ENCODE results near the gene MTERF1. TPM values are rescaled to one million over a fixed set of nuclear protein-coding genes. Genes with fewer than 3 reads are reported as not detected.

Gene MTERF1
- total and polyA plus RNA-seq, 2 of the 13 experiments (the other 11 are each of a cell fraction or from before 2014, with no cell fraction given), result 5.5 to 19.3 TPM

- TF ChIP-seq ZNF407 (CRISPR knock-in tag; IDR thresholded peaks at IDR 0.05; ENCODE audit: not compliant biosample characterization) (no peak), YY1 (IDR thresholded peaks at IDR 0.05; ENCODE audit: insufficient read depth, insufficient replicate concordance, low read depth, low read length) (peak; percentile 82), TFE3 (CRISPR knock-in tag; IDR thresholded peaks at IDR 0.05) (no peak), SPEN (CRISPR knock-in tag; IDR thresholded peaks at IDR 0.05; ENCODE audit: low read depth) (peak; percentile 98), ZNF292 (CRISPR knock-in tag; IDR thresholded peaks at IDR 0.05; ENCODE audit: borderline replicate concordance, low read depth) (peak; percentile 66; the same call in 1 of the 2 replicates), ZNF678 (CRISPR knock-in tag; IDR thresholded peaks at IDR 0.05) (no peak), TEAD3 (CRISPR knock-in tag; optimal IDR thresholded peaks at IDR 0.05; ENCODE audit: borderline replicate concordance) (peak; percentile 70), UBTF (CRISPR knock-in tag; IDR thresholded peaks at IDR 0.05) (peak; percentile 81), ZSCAN29 (CRISPR knock-in tag; conservative IDR thresholded peaks at IDR 0.05) (peak; percentile 92), NFATC3 (CRISPR knock-in tag; IDR thresholded peaks at IDR 0.05) (0 out of 2 replicates have a peak, but pooled peaks have one; percentile 75), NFE2L1 (CRISPR knock-in tag; IDR thresholded peaks at IDR 0.05; ENCODE audit: borderline replicate concordance) (no peak), HNRNPL (IDR thresholded peaks at IDR 0.05; ENCODE audit: low read depth, low read length) (no peak), RFX1 (IDR thresholded peaks at IDR 0.05) (no peak), ZNF207 (IDR thresholded peaks at IDR 0.05; ENCODE audit: borderline replicate concordance) (no peak), ZNF605 (CRISPR knock-in tag; IDR thresholded peaks at IDR 0.05) (peak; percentile 84; the same call in 1 of the 2 replicates), KDM4B (CRISPR knock-in tag; IDR thresholded peaks at IDR 0.05) (peak; percentile 92; the same call in 1 of the 2 replicates)
These were observed at the start of gene MTERF1 (continued) for GRCh38 chr7:91880413-91881241.
